ENCODE results near the gene FGD4.

The FGD4 gene

GRCh38 chr12:32693036-32693435 is 293.7 kb downstream of the FGD4 start:
- DNase-seq, result no peak

All from NCI-H2171 treated with DMSO at 0.1 percent for 48 hours (cell line).